Measurements from ENCODE around the gene POU2F2.

GRCh38 chr19:42081584-42082203 lies 50.6 kb downstream of the POU2F2 start:
- TF ChIP-seq CTCF (conservative IDR thresholded peaks at IDR 0.05 in 1 of 2, IDR thresholded peaks at IDR 0.05 in 1 of 2; ENCODE audit: extremely low read depth in 1 of 2, insufficient read depth in 1 of 2, low read depth in 1 of 2, low read length in 2 of 2) (peak; percentile 45 to 58), EZH2 (IDR thresholded peaks at IDR 0.05; ENCODE audit: borderline replicate concordance, low read length) (no peak)

Data from mammary epithelial cell (primary cell).